GM19035 (cell line): Measurements from ENCODE around the gene CDH6.
A peak's percentile ranks its signal among the peaks of the same experiment; 100 is the strongest.

ENCODE experiments used
- ATAC-seq: cut with Tn5 transposase; IDR thresholded peaks from one replicate; pipeline ENCODE4 v1.9.1; 2021; ENCODE audit not compliant: unreplicated experiment

CDH6 gene

DNA sequence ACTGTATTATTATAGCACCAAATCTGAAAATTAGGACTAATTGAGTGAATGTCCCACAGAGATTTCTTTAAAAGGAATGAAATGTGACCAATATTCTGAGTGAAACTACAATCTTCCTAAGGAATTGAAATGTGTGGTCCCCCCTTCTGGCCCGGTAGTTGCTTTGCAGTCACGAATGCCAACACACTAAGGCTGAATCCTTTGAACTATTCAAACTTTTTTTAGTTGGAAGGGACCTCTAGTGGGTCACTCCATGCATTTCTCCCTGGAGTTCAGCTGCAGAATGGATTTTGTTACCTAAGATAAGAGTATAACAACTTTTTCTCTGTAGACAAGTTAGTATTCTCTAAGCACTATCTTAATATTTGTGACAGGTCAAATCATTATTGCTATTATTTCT is 2.8 kb downstream of the CDH6 start:
- ATAC-seq, result no peak

DNA sequence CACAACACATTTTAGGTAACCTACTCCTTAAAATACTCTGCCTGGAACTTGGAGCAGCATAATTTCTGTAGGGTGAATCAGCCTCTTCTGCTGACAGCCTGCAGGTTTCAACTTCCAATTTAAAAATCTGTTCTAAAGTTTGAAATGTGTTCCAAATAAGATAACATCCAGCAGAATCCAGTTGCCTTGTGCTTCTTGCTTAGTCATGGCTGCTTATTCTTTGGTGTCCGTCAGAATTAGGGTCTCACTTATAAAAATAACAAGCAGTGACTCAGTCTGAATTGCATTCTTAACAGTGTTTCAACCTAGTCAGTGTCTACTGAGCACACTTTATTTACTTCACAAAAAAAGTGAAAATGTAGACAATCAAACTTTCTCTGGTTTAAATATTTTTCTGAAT is 3.7 kb downstream of the CDH6 start:
- ATAC-seq, result no peak

DNA sequence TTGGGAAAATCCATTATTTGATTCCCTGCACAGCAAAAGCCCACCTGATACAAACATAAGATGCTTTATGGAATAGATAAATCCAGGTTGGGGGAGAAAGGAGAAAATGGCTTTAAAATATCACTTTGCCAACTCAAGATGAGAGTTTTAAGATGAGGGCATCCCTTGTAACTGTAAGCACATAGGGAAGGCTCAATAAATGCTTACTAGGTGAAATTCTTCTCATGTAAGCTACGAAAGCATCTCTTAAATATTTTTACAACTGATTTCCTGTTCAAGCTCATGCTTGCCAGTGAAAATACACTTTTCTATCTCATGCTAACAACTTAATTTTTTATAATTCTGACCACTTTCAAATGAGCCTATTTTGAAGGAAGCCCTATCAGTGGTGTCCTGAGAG is 11.5 kb downstream of the CDH6 start:
- ATAC-seq, result no peak

DNA sequence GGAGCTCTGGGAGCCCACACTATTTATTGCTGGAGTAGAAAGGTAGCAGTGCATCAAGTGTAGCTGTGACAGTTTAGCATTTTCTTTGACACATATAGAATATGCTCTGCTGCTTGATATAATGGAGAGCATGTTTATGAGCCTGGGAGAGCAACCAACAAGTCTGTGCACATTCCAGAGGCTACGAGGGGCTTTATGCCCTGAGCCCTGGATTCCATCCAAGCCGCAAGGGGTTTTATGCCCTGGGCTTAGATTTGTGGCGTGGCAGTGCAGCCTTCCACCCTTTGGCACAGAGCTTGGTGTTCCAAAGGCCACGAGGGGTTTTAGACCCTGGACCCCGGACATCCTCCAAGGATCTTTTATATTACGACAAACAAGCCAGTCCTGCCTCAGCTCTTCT is 14.6 kb downstream of the CDH6 start:
- ATAC-seq, result no peak

DNA sequence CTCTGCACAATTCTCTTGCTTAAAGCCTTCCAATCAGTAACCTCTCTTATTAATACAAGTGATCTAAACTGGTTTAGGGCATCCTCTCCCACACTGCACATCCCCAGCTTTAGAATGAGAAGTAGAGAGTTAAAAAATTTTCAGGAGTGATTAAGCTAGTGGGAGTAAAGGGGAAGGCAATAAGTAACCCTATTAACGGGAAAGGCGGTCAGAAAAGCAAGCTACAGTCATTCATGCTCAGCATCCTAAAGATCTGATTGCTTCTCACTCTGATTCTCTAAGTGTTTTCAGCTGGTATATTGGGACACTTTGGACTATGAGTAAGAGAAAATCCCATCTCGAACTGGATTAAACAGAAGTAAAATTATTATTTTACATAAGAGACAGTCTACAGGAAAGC is 15.8 kb downstream of the CDH6 start:
- no peak for ATAC-seq

DNA sequence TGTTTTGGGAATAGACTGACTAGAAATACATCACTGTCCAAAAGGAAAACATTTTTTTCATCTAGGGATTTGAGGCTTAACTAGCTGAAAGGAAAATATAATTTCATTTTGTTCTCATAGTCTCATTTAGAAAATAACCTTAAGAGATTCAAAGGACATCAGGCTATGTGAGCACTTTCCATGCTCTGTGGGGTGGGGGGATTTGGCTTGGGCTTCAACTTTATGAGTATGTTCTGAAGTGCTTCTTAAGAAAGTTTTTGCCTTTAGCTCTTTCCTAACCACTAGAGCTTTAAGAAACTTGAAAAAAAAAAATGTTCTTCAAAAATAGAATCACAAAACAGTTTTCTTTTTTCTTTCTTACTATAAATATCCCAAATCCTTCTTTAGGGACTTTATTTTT is 17.6 kb downstream of the CDH6 start:
- ATAC-seq, result no peak

DNA sequence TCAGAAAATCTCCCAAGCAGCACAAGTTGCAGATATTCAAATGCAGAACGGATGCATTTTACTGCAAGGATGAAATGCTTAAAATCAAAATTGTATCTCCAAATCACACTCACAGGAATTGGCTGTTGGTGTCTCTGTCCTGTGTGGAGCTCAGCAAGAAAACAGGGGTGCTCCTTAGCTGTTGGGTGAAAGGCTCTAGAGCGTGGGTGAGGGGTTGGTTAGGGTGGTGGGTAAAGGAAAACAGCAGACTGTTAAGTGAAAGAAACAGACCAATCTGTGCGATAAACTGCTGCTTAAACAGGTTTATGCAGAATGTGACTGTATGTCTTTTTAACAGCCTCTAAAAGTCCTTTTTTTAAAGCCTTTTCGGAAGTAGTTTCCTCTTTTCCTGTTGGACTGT is 19.8 kb downstream of the CDH6 start:
- no peak for ATAC-seq

DNA sequence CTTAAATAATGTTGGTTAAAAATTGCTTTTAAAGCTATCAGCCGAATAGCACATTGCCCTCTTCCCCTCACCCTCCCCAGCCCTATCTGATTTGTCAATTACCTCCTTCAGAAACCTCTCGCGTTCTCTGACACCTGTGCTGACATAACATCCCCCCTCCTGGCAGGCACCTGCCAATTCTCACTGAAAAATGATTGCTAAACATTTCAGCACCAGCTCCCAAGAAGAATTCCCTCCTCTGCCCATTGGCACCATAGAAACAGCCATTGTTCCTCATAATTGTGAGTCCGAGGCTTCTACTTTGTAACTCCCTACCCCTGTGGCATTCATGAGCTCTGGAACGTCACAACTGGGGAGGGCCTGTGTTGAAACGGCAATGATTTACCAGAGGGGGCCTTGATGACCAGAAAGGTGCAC is 20.2 kb downstream of the CDH6 start:
- ATAC-seq, result no peak

DNA sequence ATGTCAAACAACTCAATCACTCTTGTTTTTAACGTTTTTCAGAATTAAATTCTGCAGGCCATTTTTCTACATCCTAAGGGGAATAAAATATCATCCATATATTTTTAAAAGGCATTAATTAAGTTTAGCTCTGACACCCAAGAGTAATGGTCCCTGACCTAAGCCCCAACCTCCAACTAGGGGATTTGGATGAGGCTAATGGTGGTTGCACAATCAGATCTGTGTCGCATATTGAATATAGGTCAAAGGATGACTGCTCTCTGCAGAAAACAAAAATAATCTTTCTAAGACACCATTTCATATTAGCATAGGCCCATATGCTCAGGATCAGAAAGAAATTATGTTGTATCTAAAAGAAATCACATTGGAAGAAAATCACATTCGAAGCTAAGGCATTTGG is 20.7 kb downstream of the CDH6 start:
- ATAC-seq, result no peak

DNA sequence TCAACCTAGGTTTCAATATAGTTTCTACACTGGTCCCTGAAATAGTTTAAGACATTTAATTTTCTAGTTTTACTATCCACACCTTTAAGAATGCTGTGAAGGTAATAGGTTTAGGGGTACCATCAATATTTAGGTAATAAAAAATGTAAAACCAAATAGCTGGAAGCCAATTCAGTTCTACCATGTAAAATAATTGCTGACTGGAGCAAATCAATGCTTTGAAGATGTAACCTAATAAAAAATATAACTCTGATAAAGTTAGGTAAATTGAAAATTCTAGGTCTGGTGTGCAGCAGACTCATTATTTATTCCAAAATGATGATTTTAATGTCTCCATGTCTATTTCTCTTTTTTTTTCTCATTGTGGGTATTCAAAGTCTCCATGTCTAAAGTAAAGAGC is 21.8 kb downstream of the CDH6 start:
- ATAC-seq, result no peak

DNA sequence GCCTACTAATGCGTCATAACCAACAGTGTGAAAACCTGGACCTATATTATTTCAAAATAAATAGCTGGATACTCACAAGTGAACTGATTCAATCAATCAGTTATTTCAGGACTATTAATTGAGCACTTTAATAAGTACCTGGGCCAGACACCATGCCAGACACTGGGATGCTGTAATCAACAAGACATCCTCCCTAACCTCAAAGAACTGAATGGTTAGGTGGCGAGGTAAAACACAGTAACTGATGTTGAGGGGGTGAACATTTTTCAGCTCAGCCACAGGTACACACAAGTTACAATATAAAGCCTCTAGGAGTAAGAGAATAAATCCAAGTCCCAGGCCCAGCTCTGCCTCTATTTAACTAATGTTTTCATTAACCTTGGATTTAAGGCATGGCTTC is 24.0 kb downstream of the CDH6 start:
- ATAC-seq, result no peak

DNA sequence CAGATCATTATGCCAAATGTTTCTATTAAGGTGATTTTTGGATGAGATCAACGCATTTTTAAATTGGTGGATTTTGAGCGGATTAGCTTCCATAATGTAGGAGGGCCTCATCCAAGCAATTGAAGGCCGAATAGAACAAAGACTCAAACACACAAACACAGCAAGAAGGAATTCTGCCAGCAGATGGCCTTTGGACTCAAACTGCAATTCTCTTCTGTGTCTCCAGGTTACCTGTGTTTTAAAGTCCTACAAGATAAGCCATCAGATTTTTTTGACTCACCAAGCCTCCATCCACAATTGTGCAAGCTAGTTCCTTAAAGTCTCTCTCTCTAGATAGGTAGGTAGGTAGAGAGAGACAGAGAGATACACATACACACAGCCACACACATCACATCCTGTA is 25.5 kb downstream of the CDH6 start:
- ATAC-seq, result no peak

DNA sequence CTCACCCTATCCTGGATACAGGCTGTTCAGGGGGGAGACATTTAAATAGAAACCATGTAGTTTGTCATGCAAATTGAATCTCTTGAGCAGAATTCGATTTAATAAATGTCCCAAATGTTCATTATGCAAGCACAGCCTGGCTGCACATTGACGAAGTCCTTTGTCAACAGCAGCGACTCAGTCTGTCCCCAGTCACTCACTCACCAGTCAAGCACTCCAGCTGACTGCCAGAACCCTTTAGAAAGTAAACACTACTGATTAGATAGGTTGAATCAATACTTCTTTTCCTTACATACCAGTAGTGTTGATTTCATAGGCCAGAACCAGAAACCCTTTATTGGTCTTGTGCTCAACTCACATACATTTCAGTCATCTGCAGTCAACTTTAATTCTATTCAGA is 27.5 kb downstream of the CDH6 start:
- ATAC-seq, result no peak

DNA sequence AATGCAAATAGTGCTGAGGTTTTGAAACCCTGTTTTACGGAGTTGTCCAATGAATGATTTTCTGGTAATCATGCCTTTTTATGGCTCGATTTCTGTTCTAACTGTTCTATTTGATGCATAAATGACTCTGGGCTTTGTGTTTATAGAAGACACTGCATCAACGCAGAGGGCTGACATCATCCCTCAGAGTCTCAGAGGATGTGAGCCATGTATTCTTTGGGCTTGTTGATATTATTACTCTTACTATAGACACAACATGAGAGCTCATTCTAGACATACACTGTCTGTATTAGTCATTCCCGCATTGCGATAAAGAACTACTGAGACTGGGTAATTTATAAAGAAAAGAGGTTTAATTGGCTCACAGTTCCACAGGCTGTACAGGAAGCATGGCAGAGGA is 31.6 kb downstream of the CDH6 start:
- ATAC-seq, result no peak

DNA sequence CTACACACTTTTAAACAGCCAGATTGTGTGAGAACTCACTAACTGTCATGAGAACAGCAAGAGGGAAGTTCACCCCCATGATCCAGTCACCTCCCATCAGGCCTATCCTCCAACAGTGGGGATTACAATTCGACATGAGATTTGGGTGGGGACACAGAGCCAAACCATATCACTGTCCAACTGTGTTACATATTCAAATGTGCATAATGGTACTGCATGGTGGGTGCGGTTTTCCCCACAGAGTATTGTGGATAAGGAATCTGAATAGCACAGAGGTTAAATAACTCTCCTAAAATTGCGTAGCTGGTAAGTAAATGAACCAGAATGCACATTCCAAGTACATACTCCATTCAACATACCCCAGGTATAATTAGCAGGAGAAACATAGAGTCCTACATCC is 32.1 kb downstream of the CDH6 start:
- ATAC-seq, result no peak

DNA sequence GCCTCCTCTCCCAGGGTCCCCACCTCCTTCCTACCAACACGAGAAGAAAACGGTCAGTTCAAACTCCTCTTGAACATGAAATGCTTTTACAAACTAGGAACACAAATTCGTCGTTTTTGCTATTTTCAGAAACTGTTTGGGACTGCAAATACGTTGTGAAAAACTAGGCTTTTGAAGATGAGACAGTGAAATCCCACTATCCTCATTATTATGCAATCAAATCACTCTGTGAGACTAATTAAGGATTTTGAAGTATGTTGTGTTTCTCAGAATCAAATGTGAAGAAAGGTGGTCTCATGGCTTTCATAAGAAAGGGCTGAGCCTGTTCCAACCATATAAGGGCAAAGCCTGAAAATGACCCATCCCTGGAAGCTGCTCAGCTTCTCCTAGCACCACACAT is 33.2 kb downstream of the CDH6 start:
- ATAC-seq, result no peak

DNA sequence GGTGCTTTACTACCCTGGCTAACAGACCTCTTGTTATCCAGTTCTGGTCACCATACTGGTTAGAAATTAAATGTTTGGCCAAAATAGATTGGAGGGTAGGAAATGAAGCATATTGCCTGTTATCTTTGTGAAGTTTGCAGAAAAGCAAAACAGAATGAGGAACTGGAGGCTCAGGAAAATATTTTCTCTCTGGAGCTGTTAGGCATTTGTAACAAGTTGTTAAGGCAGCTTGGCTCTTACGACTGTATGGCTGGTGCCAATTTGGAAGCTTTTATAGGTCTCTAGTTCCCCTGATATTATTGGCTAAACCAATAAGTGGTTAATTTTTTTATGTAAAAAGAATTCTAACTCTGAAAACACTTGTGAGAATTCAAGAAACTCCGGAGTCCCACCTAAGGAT is 35.8 kb downstream of the CDH6 start:
- ATAC-seq, result no peak

DNA sequence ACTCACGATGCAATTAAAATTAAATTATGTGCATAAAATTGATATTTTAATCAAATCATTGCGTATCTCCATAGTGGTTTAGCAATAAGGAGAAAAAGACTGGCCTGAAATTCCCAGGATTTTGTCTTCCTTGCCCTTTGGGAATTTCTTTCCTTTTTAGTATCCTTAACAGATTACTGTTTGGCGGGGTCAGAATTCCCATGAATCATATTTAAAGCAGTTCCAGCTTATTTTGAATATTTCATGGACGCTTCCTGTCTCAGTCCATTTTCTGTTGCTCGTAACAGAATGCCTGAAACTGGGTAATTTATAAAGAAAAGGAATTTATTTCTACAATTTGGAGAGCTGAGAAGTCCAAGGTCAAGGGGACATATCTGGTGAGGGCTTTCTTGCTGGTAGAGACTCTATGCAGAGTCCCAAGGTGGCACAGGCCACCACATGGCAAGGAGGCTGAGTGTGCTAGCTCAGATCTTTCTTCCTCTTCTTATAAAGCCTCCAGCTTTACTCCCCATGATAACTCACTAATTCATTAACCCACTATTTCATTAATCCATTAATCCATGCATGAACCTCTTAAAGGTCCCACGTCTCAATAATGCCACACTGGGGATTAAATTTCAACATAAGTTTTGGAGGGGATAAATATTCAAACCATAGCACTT is 37.8 kb downstream of the CDH6 start:
- ATAC-seq, result no peak

DNA sequence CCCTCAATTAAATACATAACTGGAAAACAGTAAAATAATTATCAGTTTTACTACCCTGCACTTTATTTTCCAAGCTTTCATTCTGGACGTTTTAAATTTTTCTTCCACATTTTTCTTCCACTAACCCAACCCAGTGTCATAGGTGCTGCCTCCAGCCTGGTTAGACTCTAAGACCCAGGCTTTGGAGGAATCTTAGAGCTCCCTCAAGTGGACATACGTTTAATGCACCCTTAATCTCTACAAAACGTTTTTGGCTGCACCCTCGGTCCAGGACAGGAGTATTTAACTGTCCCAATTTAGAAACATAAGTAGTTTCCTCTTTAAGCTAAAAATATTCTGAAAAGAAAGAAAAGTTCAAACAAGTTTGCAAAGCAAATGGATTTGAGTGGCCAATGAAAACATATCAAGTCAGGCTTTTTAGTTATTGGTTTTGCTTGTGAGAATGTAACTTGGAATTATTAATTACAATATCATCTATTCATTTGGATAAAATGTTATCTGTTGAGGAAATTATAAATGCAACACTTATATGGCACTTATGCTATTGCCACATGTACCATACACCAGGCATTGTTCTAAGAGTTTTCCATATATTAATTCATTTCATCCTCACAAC is 38.9 kb downstream of the CDH6 start:
- peak; percentile 75 for ATAC-seq

DNA sequence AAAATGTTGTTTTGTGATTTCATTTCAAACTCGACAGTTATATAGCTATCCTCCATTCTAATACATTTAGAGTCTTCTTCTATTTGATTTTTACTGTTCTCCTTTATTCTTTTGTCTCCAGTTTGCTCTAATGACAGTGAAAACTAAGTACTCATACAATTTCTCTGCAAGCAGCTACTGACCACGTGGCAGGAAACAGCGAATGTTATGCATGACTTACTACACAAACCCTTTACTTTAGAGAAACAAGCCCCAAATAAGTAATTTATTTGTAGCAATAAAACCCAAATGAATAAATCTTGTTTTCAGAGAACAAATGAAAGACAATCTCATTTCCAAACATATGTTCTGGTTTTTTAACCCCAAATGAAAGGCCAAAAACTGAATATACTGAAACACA is 41.9 kb downstream of the CDH6 start:
- ATAC-seq, result no peak

DNA sequence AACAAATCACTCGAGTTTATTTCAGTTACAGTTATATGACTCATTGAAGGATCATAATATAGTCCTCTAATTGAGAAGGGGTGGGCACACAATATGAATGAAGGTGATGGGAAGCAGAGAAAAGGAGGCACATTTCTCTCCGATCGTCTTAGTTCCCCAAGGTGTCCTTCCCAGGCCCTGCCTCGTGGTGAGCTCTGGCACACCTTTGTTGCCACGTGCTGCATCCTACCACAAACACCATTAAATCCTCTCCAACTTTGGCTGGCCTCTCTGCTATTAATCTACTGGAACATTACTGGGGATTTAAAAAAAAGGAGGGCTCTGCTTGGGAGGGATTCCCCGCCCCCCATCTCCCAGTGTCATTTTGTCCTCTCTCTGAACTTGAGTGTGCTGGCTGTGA is 42.9 kb downstream of the CDH6 start:
- ATAC-seq, result no peak

DNA sequence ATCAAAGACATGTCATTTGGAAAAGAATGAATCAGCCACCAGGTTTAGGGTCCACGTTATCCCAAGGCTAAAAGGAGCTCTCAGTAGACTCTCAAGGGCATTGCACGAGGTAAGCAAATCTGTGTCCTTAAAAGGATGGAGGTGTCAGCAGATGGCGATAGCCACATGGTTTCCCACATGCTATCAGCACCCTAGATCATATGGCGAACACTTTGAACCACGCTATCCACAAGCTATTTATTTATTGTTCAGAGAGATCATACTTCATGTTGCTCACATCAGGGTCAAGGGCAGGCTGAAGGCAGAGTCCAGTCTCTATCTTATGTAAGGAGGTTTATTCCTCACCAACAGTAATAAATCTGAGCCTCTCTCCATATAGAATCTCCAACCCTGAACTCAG is 43.7 kb downstream of the CDH6 start:
- ATAC-seq, result no peak

DNA sequence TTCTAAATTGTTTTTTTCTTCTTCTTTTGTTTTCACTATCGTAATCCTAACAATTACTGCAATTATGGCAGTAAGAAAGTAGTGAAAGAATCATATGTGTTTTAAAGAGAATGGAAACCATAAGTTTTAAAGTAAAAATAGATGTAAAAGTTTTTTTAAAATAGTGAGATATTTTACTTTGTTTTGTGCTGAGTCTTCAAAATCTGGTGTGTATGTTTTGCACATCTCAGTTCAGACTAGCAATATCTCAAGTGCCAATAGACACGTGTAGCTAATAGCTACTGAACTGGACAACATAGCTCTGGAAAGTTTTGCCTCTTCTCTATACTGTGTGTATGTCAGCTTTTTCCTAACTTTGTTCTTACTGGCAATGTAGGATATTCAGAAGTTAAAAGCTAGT is 45.0 kb downstream of the CDH6 start:
- no peak for ATAC-seq
